ENCODE data around the gene CHST4. TPM values are rescaled to one million over a fixed set of nuclear protein-coding genes. Genes with fewer than 3 reads are reported as not detected.
"Not testable (repeated sequence)": the region's sequence is repeated elsewhere in the genome, so short reads cannot be mapped to it uniquely, and the experiment has no call there.

Gene CHST4
- total RNA-seq, 1 donor from 2014 or later: not detected

DNA sequence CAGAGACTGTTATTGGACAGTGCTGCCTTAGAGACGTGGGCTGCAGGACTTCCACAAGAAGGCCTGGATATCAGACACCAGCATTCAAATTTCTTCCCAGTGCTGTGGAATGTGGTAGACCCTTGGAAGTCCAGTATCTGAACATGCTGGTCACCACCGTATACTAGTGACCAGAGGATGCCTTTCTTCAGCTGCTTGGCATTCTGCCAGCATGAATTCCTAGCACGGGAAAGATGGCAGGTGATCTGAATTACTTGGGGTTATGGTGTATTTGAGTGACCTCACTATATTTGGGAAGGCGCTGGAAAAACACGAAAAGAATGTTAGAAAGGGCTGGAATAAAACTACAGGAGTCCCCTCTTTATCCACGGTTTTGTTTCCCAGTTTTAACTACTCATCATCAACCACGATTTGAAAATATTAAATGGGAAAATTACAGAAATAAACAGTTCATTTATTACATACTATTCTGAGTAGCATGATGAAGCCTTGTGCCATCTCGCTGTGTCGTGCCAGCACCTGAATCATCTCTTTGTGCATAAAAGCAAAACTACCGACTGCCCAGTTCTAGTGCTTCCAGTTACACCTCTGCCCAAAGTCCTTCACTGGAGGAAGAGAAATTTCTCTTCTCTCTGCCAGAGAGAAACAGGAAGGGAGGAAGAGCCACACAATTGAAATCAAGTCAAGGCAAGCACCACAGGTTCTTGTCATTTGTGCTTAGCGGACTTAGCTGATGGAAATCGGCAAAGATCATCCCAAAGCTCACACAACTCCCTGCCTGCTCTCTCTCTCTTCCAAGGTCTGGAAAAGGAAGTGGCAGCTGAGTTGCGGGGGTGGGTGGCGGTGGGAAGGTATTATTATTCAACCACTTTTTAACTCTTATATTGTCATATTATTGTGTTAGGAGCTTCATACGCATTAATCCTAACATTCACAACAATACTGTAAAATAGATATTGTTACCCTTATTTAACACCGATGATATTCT is 1.4 kb upstream of the CHST4 start:
- DNase-seq: no peak

DNA sequence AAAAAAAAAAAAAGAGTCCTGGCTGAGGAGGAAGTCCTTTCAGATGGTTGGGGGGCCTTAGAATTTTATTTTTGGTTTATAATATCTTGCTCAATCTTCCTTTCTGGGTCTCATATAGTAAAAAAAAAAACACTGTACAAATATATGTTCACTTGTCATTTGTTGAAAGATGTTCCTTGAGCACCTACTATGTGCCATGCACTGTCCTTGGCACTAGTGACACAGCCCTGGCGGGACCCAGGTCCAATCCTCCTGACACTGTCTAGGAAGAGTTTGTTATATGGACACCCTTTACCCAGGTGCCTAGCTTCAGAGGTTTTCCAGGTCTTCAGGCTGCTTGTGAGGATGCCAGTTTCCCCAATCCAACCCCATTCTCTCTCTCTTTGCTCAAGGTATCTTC is 2.0 kb downstream of the CHST4 start:
- no peak for DNase-seq

DNA sequence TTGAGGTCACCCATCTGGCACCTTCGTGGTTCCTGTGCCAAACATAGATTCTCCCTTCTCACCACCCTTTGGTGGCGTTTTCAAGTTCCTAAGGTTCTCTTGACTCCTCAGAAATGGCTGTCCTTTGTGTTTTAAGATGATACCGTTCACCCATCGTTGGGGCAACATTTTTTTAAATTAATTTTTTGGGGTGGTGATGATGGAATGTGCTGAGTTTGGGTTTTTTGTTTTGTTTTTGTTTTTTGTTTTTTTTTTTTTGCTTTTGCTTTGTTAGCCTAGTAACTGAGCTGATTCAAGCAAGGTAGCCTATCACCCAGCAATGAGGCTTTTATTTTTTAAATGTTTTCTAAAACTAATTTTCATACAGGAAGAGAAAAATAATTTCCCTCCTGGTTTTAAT is 2.6 kb downstream of the CHST4 start:
- DNase-seq: no peak

DNA sequence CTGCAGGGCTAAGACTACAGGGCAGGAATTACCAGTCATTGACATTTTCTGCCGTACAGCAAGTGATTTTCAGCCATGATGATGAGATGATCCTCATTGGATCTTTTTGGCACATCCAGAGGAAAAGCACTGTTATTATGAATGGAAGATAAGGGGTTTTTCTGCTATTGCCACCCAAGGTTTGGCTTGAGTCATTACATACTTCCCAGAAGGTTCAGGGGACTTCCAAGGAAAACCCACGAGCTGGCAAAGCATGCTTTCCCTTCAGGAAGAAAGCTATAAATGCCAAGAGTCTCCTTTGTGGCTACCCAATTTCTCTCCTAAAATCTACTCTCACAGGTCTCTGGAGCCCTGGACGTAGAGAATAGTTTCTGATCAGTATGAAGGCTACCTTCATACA is 6.1 kb downstream of the CHST4 start:
- no peak for DNase-seq

DNA sequence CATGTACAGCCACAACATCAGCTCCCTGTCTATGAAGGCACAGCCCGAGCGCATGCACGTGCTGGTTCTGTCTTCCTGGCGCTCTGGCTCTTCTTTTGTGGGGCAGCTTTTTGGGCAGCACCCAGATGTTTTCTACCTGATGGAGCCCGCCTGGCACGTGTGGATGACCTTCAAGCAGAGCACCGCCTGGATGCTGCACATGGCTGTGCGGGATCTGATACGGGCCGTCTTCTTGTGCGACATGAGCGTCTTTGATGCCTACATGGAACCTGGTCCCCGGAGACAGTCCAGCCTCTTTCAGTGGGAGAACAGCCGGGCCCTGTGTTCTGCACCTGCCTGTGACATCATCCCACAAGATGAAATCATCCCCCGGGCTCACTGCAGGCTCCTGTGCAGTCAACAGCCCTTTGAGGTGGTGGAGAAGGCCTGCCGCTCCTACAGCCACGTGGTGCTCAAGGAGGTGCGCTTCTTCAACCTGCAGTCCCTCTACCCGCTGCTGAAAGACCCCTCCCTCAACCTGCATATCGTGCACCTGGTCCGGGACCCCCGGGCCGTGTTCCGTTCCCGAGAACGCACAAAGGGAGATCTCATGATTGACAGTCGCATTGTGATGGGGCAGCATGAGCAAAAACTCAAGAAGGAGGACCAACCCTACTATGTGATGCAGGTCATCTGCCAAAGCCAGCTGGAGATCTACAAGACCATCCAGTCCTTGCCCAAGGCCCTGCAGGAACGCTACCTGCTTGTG is 10.7 kb downstream of the CHST4 start:
- no peak for DNase-seq

DNA sequence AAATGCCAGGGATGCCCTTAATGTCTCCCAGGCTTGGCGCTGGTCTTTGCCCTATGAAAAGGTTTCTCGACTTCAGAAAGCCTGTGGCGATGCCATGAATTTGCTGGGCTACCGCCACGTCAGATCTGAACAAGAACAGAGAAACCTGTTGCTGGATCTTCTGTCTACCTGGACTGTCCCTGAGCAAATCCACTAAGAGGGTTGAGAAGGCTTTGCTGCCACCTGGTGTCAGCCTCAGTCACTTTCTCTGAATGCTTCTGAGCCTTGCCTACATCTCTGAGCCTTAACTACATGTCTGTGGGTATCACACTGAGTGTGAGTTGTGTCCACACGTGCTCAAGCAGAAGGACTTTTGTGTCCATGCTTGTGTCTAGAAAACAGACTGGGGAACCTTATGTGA is 11.4 kb downstream of the CHST4 start:
- peak; percentile 67 for DNase-seq

DNA sequence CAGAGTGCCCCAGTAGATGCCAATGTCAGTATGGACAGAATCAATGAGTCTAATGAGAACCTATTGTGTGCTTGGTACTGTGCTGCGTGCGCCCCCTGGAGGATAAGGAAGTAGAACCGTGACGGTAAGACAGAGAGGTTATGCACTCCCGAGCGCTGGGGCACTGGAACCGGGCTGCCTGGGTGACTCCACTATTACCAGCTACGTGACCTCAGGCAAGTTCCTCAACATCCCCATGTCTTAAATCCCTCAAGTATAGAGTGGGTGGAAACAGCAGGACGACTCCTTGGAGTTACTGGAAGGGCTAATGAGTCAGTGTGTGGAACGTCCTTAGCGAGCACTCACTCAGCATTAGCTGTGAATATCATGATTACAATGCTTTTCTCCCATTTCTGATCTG is 16.2 kb downstream of the CHST4 start:
- peak; percentile 48 for DNase-seq

DNA sequence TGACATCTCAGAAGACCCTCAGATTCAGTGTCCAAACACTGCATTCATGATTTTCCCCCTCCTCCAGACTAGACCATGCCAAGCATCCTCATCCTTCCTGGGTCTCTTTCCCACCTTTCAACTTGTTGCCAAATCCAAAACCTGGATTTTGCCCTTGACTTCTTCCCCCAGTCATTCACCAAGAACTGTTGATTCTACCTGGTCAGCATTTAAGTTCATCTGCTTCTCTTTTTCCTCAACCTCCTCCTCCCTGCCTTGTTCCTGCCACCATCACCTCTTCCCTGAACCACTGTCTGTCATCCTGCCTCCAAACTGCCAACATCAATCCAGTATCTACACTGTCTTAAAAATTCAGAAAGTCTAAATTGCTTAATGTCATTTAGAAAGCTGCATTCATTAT is 20.9 kb downstream of the CHST4 start:
- DNase-seq: no peak

DNA sequence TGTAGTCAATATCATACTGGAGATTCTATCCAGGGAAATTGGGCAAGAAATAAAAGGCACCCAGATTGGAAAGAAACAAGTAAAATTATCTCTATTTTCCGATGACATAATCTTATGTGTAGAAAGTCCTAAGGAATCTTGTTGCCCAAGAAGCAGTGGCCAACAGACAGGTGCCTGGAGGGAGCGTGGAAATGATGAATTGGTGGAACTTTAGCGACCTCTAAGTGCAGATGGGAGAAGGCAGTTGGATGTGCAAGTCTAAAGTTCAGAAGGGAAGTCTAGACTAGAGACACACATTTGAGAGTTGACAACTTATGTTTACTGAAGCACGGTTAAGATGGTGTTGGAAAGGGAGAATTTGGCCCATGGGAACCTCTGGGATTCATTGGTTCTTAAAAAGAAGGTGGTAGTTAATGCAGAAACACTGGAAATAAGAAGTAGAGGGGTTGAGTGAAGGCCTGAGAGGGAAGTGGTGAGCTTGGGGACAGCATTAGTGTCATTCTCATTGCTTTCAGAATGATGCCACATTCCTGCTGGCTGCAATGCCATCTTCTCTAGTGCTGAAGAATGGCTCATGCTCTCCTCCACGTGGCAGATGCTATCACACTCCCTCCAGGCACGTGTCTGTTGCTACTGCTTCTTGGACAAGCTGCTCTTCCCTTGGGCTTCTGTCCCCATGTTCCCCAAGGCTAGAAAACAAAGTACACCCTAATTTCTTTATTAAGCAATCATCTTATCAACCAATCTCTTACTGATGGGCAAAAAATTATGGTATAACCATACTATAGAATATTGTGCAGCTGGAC is 26.7 kb downstream of the CHST4 start:
- no peak for DNase-seq

DNA sequence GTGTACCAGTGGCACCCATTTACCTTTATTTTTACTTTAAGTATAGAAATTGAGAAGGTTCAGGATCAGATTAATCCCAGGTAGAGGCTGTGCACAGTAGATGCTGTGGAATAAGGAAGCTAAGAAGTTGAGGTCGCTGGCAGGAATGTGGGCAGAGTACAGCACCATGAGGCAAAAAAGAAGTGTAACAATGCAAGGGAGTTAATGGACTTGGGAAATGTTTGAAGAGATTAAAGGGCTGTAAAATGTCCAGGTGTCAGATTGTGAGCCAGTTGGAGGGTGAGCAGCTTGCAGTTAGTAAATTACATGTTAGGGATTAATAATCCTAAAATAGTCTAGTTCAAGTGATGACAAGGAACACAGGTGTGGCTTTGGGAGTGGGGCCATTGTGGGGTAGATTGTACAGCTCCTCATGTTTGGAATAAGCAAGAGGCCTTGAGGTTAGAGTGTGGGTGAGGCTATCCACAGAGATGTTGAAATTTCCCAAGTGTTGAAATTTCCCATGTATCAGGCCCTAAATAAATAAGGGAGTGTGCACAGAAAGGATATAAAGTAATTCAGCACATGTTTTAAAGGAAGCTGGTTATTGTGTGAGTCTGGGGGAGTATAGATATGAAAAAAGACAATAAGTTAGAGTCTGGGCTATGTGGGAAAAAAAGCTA is 29.1 kb downstream of the CHST4 start:
- DNase-seq: no peak

DNA sequence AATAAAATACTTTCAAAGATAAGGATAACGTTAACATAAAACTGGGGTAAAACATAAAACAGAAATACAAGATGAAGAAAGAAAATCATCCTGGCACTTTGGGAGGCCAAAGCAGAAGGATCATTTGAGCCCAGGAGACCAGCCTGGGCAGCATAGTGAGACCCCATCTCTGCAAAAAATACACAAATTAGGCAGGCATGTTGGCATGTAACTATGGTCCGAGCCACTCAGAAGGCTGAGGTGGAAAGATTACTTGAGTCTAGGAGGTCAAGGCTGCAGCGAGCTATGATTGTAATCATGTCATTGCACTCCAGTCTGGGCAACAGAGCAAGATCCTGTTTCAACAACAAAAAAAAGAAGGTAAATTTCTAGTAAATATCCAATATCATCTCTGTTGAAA is 31.1 kb downstream of the CHST4 start:
- DNase-seq: no peak

DNA sequence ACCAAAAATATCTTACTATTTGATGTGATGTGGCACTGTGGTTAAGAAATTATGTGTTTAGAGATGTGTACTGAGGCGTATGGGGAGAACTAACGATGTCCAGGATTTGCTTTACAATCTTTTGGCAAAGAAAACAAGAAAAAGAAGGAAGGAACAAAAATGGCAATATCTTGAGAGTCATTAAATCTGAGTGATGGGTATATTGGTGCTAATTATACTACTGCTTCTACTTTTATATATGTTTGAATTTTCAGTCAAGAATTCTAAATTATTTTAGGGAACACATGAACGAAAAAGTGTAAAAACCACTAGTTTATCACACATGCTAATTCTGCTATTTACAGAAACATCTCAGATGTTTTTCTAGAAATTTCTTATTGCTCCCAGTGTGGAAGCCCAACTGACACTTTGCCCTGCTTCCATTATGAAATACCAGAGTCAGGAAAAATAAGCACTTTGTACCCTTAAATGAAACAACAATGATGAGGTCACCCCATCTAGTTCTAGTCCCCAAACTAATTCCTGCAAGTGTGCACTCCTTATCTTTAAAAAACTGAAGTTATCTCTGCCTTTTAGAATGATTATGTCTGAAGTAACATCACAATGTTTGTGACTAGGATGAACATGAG is 31.8 kb downstream of the CHST4 start:
- no peak for DNase-seq

DNA sequence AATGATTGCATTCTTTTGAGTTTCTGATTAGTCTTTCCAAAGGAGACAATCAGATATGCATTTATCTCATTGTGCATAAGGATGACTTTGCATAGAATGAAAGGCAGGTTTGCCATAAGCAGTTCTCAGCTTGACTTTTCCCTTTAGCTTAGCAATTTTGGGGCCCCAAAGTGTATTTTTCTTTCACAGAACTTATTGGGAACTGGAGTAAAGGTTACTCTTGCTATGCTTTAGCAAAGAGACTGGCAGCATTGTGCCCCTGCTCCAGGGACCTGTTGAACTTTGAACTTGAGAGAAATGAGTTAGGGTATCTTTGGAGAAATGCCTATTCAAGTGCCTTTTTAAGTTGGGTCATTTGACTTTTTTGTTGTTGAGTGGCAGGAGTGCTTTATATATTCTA is 33.6 kb downstream of the CHST4 start:
- DNase-seq: no peak

DNA sequence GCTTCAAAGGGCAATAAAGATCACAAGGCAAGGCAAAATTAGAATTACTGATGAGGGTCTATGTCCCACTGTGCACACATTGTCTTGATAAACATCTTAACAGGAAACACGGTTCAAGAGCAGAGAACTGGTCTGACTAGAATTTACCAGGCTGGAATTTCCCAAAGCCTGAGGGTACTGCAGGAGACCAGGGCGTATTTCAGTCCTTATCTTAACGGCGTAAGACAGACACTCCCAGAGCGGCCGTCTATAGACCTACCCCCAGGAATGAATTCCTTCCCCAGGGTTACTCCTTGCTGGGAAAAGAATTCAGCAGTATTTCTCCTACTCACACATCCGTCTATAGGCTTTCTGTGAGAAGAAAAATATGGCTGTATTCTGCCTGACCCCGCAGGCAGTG is 35.7 kb downstream of the CHST4 start:
- DNase-seq: not testable (repeated sequence)

DNA sequence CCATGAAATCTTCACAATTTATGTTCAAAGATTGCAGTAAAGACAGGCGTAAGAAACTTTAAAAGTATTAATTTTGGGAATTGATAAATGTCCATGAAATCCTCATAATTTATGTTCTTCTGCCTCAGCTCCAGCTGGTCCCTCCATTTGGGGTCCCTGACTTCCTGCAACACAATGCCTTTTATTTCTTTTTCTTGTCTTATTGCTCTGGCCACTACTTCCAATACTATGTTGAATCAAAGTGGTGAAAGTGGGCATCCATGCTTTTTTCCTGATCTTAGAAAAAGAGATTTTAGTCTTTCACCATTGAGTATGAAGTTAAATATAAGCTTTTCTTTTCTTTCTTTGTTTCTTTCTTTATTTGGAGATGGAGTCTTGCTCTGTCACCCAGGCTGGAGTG is 36.3 kb downstream of the CHST4 start:
- DNase-seq: no peak

DNA sequence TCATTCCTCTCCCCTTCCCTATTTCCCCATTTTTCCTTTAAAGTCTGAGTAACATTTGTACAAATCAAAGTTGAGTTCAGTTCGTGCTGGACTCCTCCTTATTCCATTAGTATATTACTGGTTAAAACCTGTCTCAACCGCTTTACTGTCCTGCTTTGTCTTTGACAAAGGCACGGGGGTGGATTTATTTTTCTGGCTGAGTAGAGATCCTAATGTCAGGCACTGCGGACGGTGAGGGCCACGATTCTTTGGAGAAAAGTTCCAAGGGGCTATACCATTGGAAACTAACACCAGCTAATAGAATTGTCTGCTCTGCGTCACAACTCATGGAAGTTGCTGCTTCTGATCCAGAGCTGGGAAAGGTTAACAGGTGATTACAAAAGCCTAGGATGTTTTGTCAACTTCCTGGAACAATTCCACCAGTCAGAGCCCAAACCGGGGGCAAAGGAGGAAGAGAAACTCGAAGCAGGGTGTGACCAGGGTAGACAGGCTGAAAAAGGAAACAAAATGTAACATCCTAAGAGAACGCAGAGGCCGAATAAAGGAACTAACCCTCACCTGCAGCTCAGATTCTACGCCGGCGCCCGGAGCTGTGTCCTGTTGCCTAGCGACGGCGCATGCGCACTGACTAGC is 38.2 kb downstream of the CHST4 start:
- no peak for DNase-seq

DNA sequence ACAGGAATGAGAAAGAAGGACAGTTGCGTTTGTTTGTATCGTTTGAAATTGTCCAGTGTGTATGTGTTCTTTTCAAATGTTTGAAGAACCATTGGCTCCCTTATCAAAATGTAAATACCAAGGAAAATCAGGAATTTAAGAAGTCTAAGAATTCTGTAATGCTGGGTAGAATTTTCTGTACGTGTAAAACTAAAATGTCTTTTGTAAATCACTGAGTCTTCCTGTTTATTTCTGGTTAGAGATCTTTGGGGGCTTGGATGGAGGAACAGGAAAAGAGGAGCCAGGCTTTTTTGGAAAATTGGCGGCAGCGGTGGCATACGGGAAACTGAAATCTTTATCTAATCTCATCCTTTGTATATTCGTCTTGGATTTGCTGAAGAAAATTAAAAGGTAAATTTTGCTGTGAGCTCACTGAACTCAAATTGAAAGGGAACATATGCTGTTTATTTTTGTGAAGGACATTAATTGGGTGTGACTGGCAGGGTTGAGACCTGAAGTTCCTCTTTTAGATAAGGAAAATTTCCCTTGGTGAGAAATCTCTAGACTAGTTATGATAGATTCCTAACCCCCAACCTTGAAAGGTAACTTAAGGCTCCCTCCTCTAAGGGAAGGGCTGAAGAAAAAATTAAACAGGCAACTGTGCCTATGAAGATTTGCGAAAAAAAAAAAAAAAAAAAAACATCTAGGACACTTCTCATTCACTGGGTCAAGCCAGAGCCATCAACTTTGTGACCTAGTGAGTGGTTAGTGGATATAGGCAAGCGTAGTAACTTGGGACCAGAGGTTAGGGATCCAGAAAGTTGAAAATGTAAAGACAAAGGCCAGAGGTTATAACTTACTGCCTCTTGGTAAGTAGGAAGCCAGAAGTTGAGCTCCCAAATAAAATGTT is 39.8 kb downstream of the CHST4 start:
- DNase-seq: no peak

DNA sequence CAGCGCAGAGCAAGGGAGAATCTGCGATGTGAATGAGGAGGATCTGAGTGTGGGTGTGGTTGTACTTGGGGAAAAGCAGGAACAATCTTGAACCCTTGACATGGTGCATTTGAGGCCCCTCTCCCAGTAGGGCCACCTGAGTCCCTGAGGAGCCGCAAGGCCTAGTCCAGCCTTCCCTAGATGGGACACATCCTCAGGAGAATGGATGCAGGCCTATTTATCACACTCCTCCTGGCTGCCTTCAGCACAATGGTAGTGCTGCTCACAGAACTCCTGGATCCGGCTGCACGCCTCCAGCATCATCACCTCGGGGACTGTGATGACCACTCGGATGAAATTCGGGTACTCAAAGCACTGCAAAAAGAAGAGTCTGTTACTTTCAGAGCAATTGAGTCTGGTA is 41.7 kb downstream of the CHST4 start:
- no peak for DNase-seq

DNA sequence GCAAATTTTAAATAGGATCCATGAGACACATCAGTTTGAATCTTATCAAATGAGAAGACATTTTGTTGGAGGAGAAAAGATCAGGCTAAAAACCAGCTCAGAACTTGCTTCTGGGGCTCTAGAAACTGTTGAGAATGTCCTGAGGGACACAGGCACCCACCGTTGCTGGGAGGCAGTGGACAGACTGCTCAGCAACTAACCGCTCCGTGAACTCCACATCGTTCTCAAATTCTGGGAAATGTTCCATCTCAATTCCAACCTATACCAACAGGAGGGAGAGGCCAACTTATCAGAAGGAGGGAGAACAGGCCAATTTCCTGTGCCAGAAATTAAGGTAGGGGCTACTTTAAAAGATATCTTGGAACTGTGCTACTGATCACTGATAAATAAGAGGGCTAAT is 42.3 kb downstream of the CHST4 start:
- no peak for DNase-seq

DNA sequence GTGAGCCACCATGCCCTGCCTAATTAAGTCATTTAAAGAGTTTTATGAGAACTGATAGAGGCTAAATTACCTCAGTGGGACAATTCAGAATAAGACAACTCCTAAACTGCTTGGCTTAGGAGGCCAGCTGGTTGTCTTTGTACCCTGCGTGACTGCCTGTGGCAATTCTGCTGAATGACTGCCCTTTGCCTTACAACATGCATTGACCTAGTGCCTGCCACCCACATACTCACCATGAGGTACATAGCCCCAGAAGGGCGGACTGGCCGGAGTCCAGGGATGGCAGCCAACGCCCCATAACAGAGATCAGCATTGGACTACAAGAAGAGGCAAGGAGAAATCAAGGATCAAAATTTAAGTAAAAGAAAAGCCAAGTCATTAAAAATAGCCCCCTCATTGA is 43.4 kb downstream of the CHST4 start:
- DNase-seq: no peak

Measured in dermis blood vessel endothelial cell (primary cell).